ENCODE results near the gene CPEB4. TPM values are rescaled to one million over a fixed set of nuclear protein-coding genes. Genes with fewer than 3 reads are reported as not detected.

CPEB4 gene
- total RNA-seq, 2 donors from 2014 or later: 9.4 to 11.3 TPM

DNA sequence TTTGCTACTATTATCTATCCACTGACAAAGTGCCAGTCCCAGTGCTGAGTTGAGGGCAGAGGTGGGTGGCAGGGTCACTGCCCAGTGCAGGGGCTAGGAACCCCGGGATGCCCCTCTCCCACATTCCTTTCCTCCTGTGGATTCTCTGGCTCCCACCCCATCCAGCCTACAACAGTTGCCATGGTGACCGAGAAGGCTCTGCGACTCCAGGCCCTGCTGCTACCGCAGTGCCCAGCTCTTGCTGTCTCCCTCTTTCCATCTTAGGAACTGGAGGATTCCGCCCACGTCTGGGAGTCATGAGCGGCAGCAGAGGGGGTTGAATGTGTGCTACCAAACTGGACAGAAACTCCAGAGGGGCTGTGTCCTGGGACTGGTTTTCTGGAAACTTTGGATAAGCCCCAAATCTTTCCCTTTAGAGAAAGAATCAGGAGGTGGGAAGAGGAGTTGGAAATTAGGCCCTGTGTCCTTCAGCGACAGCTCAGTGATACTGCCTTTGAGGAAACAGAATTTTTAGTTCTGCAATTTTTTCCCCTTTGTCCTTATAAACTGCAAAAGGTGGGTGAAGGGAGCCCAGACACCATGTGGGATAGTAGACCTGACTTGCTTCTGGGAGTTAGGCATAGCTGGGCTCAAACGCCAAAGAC, 80.1 kb downstream of the CPEB4 start:
- H3K9me3 ChIP-seq (ENCODE audit: control insufficient read depth, low read length): no peaks in the 10 kb centered on the region
- H3K4me1 ChIP-seq (ENCODE audit: control insufficient read depth, insufficient read depth, low read length): peaks cover 12% of the 10 kb centered on the region
- H3K4me3 Mint-ChIP-seq: no peak overlapping the region
- H3K36me3 ChIP-seq (ENCODE audit: control insufficient read depth, insufficient read depth, low read length): no peaks in the 10 kb centered on the region
- no peak overlapping the region for H3K9ac ChIP-seq (ENCODE audit: extremely low read depth, low read length, poor library complexity, severe bottlenecking)
- H3K9me3 Mint-ChIP-seq: no peaks in the 10 kb centered on the region
- H3K4me1 Mint-ChIP-seq: peaks cover 46% of the 10 kb centered on the region
- H3K4me3 ChIP-seq (ENCODE audit: low read length): no peak overlapping the region
- no peaks in the 10 kb centered on the region for H3K27me3 Mint-ChIP-seq (ENCODE audit: insufficient read depth)
- peak overlapping the region; percentile 36 for H3K27ac ChIP-seq (ENCODE audit: low read depth, low read length)
- H3K27me3 ChIP-seq (ENCODE audit: control insufficient read depth, insufficient read depth, low read length, poor library complexity, severe bottlenecking): no peaks in the 10 kb centered on the region
- H3K36me3 Mint-ChIP-seq (ENCODE audit: low read depth): no peaks in the 10 kb centered on the region
- TF ChIP-seq, protein P1, sequence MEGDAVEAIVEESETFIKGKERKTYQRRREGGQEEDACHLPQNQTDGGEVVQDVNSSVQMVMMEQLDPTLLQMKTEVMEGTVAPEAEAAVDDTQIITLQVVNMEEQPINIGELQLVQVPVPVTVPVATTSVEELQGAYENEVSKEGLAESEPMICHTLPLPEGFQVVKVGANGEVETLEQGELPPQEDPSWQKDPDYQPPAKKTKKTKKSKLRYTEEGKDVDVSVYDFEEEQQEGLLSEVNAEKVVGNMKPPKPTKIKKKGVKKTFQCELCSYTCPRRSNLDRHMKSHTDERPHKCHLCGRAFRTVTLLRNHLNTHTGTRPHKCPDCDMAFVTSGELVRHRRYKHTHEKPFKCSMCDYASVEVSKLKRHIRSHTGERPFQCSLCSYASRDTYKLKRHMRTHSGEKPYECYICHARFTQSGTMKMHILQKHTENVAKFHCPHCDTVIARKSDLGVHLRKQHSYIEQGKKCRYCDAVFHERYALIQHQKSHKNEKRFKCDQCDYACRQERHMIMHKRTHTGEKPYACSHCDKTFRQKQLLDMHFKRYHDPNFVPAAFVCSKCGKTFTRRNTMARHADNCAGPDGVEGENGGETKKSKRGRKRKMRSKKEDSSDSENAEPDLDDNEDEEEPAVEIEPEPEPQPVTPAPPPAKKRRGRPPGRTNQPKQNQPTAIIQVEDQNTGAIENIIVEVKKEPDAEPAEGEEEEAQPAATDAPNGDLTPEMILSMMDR (conservative IDR thresholded peaks at IDR 0.05): no peak
- H3K27ac Mint-ChIP-seq: no peak overlapping the region
- peak; percentile 76 for DNase-seq
- WGBS, 2 experiments (ENCODE audit: insufficient coverage in 1 of 2, insufficient read length in 1 of 2): 60 to 82% methylated on average over 7 to 9 of the region's 9 CpGs

DNA sequence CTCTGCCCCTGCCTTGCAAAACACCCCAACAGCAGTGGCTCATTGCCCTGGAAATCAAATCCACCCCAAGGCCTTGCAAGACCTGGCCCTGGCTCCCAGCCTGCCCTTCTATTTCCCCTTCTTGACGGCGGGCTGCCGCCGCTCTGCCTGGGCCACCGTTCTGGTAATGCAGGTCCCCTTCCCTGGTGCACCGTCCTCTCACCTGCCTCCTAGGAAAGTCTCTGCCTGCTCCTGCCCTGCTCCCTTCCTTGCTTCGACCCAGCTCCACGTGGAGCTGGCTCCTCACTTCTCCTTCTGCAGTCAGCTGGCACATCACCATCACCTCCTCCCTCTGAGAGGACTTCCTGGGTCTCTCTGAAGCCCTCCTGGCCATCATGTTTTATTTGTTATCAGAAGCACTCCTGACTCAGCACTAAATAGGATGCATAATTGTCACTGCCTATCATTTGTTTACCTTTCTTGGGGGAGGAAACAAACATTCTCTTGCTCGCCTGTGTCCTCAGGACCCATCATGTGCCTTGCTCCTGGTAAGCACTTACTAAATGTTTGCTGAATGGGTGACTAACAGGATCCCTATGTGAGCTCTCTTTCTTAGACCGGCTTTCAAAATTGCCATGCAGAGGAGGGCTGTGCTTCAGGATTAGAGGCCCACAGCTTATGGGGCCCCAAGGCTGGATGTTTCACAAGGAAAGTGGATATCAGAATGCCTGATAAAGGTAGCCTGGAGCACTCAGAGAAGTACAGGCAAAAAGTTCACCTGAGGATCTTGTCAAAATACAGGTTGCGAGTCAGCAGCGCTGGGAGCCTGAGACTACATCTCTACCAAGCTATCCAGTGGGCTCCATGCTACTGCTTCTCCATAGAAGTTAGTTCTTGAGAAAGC, 81.3 kb downstream of the CPEB4 start:
- TF ChIP-seq, protein P1 (conservative IDR thresholded peaks at IDR 0.05): no peak
- H3K36me3 ChIP-seq (ENCODE audit: control insufficient read depth, insufficient read depth, low read length): no peaks in the 10 kb centered on the region
- H3K27ac ChIP-seq (ENCODE audit: low read depth, low read length): peak overlapping the region; percentile 34
- no peak overlapping the region for H3K4me3 ChIP-seq (ENCODE audit: low read length)
- Mint-ChIP-seq H3K27me3 (ENCODE audit: insufficient read depth) (no peaks in the 10 kb centered on the region), H3K4me3 (no peak overlapping the region), H3K4me1 (peaks cover 54% of the 10 kb centered on the region), H3K36me3 (ENCODE audit: low read depth) (no peaks in the 10 kb centered on the region), H3K27ac (peak overlapping the region; percentile 40), H3K9me3 (no peaks in the 10 kb centered on the region)
- DNase-seq: peak; percentile 71
- no peak overlapping the region for H3K9ac ChIP-seq (ENCODE audit: extremely low read depth, low read length, poor library complexity, severe bottlenecking)
- peaks cover 12% of the 10 kb centered on the region for H3K4me1 ChIP-seq (ENCODE audit: control insufficient read depth, insufficient read depth, low read length)
- WGBS, 2 experiments (ENCODE audit: insufficient coverage in 1 of 2, insufficient read length in 1 of 2): 68 to 77% methylated on average over 9 to 12 of the region's 12 CpGs
- no peaks in the 10 kb centered on the region for H3K9me3 ChIP-seq (ENCODE audit: control insufficient read depth, low read length)
- no peaks in the 10 kb centered on the region for H3K27me3 ChIP-seq (ENCODE audit: control insufficient read depth, insufficient read depth, low read length, poor library complexity, severe bottlenecking)

DNA sequence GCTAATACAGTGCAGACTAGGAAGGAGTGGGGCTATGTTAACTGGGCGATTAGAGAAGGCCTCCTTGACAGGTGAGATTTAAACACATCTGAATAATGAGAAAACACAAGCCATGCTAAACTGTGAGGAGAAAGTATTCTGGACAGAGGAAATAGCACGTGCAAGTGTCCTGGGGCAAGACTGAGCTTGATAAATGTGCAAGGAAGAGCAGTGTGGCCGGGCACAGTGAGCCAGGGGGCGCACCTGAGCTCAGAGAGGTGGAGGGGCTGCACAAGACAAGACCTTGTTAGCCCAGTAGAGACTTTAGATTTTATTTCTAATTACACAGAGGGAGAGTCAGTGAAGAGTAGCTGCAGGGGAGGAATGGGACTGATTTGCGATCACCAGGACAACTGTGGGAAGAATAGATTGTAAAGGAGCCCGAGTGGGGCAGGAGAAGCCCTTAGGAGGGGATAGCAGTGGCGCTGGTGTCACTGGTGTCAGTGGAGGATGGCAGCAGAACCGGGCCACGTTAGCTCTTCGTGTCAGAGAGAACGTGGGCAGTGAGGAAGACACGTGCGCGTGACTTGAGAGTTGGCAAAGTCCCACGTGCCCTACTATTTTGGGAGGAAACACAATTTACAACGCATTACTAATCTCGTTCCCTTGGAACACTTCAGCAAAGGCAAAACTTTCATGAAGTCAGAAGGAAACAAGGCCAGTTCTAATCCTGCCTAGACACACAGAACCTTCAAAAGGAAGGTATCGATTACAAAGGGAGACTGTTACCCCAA, 82.9 kb downstream of the CPEB4 start:
- TF ChIP-seq, protein P1 (conservative IDR thresholded peaks at IDR 0.05): peak; percentile 52
- Mint-ChIP-seq H3K4me3 (no peak overlapping the region), H3K27ac (peak overlapping the region; percentile 7), H3K9me3 (no peaks in the 10 kb centered on the region), H3K27me3 (ENCODE audit: insufficient read depth) (no peaks in the 10 kb centered on the region), H3K36me3 (ENCODE audit: low read depth) (no peaks in the 10 kb centered on the region), H3K4me1 (peaks cover 54% of the 10 kb centered on the region)
- no peak overlapping the region for H3K4me3 ChIP-seq (ENCODE audit: low read length)
- H3K27ac ChIP-seq (ENCODE audit: low read depth, low read length): no peak overlapping the region
- WGBS, 2 experiments (ENCODE audit: insufficient coverage in 1 of 2, insufficient read length in 1 of 2): 90 to 94% methylated on average over 14 to 18 of the region's 18 CpGs
- no peaks in the 10 kb centered on the region for H3K9me3 ChIP-seq (ENCODE audit: control insufficient read depth, low read length)
- H3K27me3 ChIP-seq (ENCODE audit: control insufficient read depth, insufficient read depth, low read length, poor library complexity, severe bottlenecking): no peaks in the 10 kb centered on the region
- peak; percentile 63 for DNase-seq
- peaks cover 12% of the 10 kb centered on the region for H3K4me1 ChIP-seq (ENCODE audit: control insufficient read depth, insufficient read depth, low read length)
- no peak overlapping the region for H3K9ac ChIP-seq (ENCODE audit: extremely low read depth, low read length, poor library complexity, severe bottlenecking)
- H3K36me3 ChIP-seq (ENCODE audit: control insufficient read depth, insufficient read depth, low read length): no peaks in the 10 kb centered on the region

Measured in endodermal cell (in vitro differentiated cells).